Measurements from ENCODE around the gene RELCH.
"Not testable (repeated sequence)": the region's sequence is repeated elsewhere in the genome, so short reads cannot be mapped to it uniquely, and the experiment has no call there.

Gene RELCH, protein sequence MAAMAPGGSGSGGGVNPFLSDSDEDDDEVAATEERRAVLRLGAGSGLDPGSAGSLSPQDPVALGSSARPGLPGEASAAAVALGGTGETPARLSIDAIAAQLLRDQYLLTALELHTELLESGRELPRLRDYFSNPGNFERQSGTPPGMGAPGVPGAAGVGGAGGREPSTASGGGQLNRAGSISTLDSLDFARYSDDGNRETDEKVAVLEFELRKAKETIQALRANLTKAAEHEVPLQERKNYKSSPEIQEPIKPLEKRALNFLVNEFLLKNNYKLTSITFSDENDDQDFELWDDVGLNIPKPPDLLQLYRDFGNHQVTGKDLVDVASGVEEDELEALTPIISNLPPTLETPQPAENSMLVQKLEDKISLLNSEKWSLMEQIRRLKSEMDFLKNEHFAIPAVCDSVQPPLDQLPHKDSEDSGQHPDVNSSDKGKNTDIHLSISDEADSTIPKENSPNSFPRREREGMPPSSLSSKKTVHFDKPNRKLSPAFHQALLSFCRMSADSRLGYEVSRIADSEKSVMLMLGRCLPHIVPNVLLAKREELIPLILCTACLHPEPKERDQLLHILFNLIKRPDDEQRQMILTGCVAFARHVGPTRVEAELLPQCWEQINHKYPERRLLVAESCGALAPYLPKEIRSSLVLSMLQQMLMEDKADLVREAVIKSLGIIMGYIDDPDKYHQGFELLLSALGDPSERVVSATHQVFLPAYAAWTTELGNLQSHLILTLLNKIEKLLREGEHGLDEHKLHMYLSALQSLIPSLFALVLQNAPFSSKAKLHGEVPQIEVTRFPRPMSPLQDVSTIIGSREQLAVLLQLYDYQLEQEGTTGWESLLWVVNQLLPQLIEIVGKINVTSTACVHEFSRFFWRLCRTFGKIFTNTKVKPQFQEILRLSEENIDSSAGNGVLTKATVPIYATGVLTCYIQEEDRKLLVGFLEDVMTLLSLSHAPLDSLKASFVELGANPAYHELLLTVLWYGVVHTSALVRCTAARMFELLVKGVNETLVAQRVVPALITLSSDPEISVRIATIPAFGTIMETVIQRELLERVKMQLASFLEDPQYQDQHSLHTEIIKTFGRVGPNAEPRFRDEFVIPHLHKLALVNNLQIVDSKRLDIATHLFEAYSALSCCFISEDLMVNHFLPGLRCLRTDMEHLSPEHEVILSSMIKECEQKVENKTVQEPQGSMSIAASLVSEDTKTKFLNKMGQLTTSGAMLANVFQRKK

DNA sequence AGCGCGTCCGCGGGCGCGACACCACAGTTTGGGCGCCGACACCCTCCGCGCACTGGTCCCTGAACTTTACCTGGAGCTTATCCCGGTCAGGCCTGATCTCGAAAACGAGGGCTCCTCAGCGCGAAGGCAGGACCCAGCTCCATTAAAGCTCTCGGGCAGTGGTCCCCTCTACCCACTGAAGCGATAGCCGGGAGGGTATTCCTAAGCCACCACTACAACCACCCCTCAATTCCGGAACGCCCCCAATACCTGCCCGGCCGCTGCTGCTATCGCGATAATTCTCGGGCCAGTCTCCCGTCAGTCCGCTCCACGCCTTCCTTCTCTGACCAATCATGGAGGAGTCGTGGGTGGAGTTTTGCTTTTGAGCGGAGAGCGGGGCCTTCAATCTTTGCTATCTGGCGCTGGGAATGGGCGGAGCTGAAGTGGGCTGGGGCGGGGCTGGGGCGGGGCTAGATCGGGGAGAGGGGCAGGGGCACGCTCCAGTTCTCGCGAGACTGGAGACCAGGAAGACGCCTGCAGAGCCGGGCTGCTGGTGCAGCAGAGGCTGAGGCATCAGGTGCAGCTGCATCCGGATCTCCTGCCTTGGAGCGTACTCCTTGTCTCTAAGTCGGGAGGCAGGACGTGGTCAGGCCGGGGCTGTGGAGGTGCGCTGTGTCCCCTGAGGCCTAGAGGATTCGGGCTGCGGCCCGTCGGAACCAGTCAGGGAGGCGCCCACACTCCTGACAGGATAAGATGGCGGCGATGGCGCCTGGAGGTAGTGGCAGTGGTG is at the start of gene RELCH, which contains the start of gene PIGN:
RELCH (plus strand) TSS at position 482 of the 769 bp plus-strand sequence; CDS start at position 733, 251 bp downstream.
PIGN (minus strand) TSS at position 283 of the 769 bp plus-strand sequence. CDS start 25,703 bp downstream, outside the sequence.
- DNase-seq (ENCODE audit: low read depth in 3 of 3) = peak; percentile 66 to 91 (median 87)

DNA sequence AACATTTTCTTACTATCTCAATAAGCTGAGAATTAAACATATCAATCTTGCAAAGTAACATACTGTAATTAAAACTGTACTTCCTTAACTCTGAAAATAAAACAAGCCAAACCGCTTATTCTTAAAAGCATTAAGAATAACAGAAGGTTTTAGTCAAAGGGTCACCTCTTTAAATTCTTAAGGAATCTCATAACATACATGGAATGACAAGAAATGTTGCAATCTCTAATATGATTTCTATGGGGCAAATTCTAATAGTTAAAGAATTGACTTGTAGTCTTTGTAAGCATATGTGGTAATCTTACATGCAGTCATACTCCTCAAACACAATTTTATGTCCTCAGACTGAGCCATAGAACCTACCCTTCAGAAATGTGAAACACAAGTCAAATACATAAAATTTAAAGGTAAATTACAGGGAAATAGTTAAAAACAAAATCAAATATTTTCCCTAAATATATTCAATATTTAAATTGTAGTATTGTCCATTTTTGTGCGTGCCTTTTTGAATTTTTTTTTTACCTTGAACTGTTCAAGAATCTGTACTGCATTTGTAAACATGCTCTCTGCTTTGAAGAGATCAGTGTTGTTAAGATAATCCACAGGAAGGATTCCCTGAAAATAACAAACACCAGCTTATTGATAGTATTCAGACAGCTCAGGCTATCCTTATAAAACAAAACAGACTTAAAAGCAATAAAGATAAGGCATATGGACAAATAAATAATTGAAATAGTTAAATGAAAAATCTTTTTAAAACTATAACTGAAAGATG is 48.4 kb upstream of the RELCH start:
- no peak for DNase-seq (ENCODE audit: low read depth in 3 of 3)

DNA sequence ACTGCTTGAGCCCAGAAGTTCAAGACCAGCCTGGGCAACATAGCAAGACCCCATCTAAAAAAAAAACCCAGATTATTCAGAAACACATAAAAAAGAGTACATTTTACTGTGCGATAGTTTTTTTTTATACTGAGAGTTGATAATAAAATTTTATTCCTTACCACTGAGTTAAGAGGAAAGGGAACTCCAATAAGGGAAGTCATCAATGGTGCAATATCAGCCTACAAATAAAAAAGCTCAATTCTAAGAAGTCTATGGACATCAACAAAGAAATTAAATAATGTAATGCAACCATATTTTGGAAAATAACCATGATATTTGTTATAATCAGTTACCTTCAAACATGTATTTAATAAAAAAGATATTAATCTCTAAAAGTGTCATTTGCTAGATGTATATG is 46.8 kb upstream of the RELCH start:
- no peak for DNase-seq (ENCODE audit: low read depth in 3 of 3)

DNA sequence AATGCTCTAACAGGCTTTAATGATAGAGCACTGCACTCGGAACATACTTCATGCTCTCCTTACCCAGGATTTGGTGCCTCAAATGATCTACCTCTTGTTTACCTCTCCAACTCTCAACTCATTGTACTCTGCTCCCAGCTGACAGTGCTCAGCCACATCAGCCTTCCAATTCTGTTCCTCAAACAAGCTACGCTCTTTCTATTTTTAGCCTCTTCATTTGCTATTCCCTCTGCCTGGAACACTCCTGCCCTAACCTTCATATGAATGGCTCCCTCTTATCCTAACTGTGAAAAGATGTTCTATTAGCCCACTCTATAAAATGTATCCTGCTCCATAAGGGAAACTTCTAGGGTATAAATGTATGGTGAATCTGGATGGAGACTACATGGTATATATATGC is 42.7 kb upstream of the RELCH start:
- DNase-seq (ENCODE audit: low read depth in 3 of 3) = no peak

DNA sequence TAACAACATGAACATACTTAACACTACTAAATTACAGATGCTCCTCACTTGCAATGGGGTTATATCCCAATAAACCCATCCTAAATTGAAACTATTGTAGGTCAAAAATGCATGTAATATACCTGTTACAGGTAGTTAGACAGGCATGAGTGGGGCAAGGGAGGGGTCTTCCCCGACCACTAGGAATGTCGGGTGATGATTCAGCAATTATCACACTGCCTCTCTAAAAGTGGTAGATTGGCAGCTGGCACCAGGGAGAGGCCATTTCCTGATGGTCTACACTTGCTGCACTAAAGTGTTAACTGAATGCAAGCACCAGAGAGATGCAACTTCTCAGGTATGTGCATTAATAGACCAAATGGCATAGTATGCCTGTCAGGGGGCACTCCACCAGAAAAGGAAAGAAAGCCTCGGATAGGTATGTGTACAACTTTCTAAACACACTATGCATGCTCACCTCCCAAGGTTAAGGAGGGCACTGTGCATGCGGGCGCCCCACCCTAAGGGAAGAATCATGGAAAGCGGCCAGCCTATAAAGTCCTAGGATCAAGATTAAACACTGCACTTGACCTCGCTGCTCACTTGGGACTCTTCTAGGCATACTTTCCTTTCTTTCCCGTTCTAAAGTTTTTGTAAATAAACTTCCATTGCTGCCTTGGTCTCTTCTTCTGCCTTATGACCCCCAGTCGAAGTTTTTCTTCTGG is 35.8 kb upstream of the RELCH start:
- DNase-seq (ENCODE audit: low read depth in 3 of 3) = no peak

DNA sequence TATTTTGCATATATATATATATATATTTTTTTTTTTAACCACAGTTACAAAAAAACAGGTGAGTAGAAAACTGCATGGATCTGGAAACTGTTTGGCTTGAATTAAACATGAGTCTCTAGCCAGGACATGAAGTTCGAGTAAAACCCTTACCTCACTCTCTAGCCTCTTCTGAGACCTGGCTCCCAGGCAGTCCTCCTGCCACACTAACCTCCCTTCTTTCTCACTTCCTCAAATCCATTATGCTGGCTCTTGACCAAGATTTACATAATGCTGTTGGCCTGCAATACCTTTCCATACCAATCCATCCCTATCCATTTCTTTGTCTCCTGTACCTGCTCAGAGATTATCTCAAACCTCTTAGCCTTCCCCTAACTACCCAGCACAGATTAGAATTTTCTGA is 34.2 kb upstream of the RELCH start:
- DNase-seq (ENCODE audit: low read depth in 3 of 3) = no peak

DNA sequence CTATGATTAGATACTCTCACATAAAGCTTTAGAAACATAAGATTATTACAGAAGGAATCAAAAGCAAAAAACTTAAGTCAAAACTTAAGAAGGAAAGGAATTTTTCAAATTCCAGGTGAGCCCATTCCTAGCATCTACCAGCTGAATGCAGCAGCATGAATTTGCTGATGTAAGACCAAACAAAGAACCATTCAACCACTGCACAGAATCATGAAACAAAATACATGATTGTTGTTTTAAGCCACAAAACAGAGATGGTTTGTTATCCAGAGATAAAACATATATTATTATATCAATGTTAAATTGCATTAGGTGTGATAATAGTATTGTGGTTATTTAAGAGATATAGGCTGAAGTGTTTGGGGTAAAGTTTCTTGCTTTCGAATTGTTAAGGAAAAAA is 29.2 kb upstream of the RELCH start:
- DNase-seq (ENCODE audit: low read depth in 3 of 3) = no peak

DNA sequence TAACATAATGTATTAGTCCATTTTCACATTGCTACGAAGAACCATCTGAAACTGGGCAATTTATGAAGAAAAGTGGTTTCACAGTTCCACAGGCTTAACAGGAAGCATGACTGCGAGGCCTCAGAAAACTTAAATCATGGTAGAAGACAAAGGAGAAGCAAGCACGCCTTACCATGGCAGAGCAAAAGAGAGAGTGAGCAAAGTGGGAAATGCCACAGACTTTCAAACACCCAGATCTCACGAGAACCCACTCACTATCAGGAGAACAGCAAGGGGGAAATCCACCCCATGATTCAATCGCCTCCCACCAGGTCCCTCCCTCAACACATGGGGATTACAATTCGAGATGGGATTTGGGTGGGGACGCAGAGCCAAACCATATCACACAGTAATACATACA is 22.7 kb upstream of the RELCH start:
- no peak for DNase-seq (ENCODE audit: low read depth in 3 of 3)

DNA sequence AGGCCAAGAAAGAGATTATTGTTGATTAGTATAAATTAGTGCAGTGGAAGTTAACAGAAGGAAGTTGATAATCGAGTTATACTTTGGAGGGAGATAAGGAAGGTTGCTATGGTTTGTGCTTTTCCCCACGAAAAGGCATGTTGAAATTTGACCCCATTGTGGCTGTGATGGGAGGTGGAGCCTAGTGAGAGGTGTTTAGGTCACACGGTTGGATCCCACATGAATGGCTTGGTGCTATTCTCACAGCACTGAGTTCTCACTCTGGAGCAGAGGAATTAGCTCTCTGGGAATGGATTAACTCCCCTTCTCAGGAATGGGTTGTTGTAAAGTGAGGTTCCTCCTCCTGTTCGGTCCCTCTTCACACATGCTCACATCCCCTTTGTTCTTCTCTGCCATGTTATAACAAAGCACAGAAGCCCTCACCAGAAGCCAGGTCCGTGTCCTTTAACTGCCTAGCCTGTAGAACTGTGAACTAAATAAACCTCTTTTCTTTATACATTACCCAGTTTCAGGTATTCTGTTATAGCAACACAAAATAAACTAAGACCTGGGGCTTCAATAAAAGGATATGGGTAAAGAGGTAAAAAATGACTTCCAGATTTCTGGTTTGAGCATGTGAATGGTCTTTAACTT is 22.1 kb upstream of the RELCH start:
- DNase-seq (ENCODE audit: low read depth in 3 of 3) = no peak

DNA sequence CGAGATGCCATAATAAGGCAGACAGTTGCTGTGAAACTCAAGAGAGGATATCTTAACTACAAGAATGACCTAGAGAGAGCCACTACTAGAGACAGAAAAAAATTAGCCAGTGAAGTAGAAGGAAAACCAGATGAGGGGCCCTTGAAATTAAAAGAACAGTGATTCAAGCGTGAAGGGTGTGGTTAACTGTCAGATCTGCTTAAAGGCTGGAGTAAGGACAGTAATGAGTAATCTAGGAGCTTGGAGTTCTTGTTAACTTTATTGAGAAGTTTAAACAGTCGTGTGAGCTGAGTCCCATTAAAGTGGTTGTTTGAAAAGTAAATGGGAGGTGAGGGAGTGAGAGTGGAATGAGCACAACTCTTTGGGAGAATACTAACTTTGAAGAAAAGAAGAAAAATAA is 21.5 kb upstream of the RELCH start:
- no peak for DNase-seq (ENCODE audit: low read depth in 3 of 3)

DNA sequence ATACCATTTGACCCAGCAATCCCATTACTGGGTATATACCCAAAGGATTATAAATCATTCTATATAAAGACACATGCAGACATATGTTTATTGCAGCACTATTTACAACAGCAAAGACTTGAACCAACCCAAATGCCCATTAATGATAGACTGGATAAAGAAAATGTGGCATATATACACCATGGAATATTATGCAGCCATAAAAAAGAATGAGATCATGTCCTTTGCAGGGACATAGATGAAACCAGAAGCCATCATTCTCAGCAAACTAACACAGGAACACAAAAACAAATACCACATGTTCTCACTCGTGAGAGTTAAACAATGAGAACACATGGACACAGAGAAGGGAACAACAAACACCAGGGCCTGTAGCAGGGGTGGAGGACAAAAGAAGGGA is 20.5 kb upstream of the RELCH start:
- not testable (repeated sequence) for DNase-seq (ENCODE audit: low read depth in 3 of 3)

DNA sequence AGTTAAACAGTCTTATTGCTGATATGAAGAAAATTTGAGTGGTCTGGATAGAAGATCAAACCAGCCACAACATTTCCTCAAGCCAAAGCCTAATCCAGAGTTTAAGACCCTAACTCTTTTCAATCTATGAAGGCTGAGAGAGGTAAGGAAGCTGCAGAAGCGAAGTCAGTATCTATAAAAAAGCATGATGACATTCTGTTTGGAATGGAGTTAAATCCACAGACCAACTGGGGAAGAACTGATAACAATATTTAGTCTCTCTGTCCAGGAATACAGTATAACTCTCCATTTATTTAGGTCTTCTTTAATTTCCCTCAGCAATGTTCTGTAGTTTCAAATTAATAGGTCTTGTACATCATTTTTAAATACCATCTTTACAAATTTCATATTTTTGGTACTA is 16.2 kb upstream of the RELCH start:
- DNase-seq (ENCODE audit: low read depth in 3 of 3) = no peak

DNA sequence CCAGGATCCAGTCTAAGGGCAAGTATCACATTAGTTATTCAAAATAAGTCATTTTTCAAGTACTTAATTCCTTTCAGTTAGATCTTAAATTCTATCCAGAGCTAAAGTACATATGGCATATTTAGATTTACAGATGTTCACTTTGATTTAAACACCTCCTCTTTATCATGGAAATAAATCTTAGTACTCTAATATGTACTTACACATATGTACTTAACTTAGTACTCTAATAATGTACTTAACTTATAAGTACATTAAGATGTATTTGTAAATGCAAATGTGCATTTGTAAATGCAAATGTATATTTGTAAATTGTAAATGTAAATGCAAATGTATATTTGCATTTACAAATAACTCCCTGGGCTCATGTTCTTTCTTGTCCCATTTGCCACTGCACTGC is 14.8 kb upstream of the RELCH start:
- DNase-seq (ENCODE audit: low read depth in 3 of 3) = no peak

DNA sequence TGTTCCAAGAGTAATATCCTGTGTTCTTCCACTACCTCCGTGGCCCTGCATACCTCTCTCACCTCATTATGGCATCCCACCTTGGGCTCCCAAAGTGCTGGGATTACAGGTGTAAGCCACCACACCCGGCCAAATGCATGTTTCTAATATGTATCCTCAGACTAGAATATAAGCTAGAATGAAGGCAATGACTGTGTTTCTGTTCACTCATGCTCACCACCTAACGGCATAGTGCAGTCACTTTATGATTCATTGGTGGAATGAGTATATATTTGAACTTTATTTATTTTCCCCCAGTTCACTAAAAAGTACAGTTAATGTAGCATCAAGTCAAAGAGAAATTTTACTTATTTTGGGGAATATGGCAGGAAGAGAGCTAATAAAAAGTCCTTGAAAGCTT is 11.5 kb upstream of the RELCH start:
- DNase-seq (ENCODE audit: low read depth in 3 of 3) = no peak

DNA sequence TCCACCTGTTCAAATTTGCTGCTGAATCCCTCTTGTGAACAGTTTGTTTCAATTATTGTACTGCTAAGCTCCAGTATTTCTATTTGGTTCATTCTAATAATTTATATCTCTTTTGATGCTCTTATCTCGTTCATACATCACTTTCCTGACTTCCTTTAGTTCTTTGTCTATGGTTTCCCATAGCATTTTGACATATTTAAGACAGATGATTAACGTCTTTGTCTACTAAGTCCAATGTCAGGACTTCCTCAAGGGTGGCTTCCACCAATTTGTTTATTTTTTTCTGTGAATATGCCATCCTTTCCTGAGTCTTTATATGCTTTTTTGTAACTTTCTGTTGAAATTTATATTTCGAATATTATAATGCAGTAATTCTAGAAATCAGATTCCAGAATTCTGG is 9.8 kb upstream of the RELCH start:
- DNase-seq (ENCODE audit: low read depth in 3 of 3) = no peak

DNA sequence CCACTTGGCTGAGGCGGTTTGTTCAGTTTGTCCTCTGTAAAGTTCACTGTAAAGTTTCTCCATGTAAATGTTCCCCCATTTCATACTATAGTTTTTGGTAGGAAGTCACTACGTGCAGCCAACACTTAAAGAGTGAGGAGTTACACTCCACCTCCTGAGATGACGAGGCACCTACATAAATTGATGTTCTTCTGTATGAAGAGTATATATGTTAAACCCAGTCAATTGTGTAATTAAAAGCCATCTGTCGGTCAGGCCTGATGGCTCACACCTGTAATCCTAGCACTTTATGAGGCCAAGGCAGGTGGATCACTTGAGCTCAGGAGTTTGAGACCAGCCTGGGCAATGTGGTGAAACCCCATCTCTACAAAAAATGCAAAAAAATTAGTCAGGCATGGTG is 7.8 kb upstream of the RELCH start:
- DNase-seq (ENCODE audit: low read depth in 3 of 3) = no peak

DNA sequence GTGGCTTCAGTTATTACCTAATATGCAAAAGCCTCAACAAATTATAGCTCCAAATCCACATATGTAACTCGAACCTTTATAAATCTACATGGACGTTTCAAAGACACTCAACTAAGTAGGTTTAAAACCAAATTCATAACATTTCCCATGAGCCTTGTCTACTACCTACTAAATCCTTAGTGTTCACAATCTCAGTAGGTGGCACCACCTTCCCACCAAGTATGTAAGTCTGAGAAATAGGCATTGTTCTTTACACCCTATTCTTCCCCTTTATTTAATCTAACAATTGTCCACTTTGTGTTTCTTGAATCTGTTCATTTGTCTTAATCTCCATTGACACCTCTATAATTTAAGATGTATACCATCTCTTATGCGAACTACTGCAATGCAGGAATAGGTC is 4.8 kb upstream of the RELCH start:
- no peak for DNase-seq (ENCODE audit: low read depth in 3 of 3)

DNA sequence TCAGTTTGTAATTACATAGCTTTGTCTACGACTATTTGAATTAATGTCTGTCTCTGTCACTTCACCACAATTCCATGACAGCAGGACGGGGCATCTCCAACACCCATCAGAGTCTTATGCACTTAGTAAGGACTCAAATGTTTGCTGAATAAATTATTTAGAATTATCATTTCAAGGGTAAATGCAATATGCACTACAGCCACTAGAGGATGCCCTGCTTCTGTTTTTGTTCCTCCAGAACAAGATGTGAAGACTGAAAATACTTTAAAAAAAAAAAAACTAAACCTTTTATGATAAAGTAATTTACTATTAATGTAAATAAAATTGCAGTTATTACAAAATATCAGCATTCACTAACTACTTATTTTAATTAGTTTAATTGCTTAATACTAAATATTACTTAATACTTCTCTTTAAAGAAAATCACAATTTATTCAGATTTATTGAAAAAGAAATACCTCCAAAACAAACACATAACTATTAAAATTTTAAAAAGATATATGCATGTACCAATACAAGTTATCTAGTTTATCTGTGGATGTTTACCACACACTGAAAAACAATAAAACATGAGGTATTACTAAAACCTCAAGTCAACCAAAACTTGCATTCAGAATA is 3.4 kb upstream of the RELCH start:
- peak in 1 of 3 experiments; percentile 16 for DNase-seq (ENCODE audit: low read depth in 3 of 3)

DNA sequence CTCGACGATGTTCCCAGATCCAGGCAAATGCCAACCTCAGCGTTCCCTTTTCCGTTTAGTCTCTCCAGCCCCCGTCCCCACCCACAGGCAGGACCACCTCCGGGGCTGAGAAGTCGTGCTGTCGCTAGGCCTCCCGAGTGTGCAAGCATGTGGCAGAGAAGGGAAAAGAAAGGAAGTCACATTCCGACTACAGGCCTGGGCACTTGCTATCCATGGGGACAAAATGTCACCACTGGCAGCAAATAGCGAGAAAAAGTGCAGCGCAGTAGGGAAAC is 619 bp upstream of the RELCH start:
- DNase-seq (ENCODE audit: low read depth in 3 of 3) = no peak
